Prostate gland (tissue), 2 donors: ENCODE measurements around the gene NHS.

Source experiments
- CTCF ChIP-seq, 4 experiments: fragments of 200-600 bp in 2 of 4; fragments of 450-650 bp in 2 of 4; sonication (generic) in 2 of 4; IDR thresholded peaks; 1 replicate in 3 of 4; 2 replicates in 1 of 4; pipeline ENCODE4 v1.5.1; 2016 to 2019; ENCODE audit warnings: antibody characterized with exemption in 4 of 4, mild to moderate bottlenecking in 2 of 4, moderate library complexity in 2 of 4
- POLR2A ChIP-seq: fragments of 450-650 bp; IDR thresholded peaks from one replicate; pipeline ENCODE4 v1.6.1; 2016; ENCODE audit warnings: antibody characterized with exemption, mild to moderate bottlenecking
- POLR2AphosphoS5 ChIP-seq: sonication (generic); formaldehyde crosslinking; IDR thresholded peaks from one replicate; pipeline ENCODE4 v1.6.1; 2017; ENCODE audit warnings: antibody characterized with exemption

GRCh38 chrX:17713288-17713687, 338.3 kb downstream of the NHS start:
- TF ChIP-seq POLR2AphosphoS5 (no peak), POLR2A (no peak), CTCF (IDR thresholded peaks at IDR 0.05) (no peak)
